SK-N-SH (cell line): ENCODE results near the gene CAPG.

Experiments
- FOXM1 ChIP-seq: IDR thresholded peaks from 2 replicates; pipeline ENCODE4 v1.4.0; 2012; ENCODE audit warnings: low read depth, mild to moderate bottlenecking
- RAD21 ChIP-seq: IDR thresholded peaks from 2 replicates; pipeline ENCODE4 v1.6.1; 2012; ENCODE audit warnings: mild to moderate bottlenecking, low read length
- RFX5 ChIP-seq: IDR thresholded peaks from 2 replicates; pipeline ENCODE4 v1.6.1; 2012; ENCODE audit warnings: mild to moderate bottlenecking, improper control_type of control experiment, low read length
- YY1 ChIP-seq: IDR thresholded peaks from 2 replicates; pipeline ENCODE4 v1.4.0; 2012; ENCODE audit warnings: low read depth, mild to moderate bottlenecking
- TF ChIP-seq, protein P1 (sequence below): fragments of 200-600 bp; sonication (generic); IDR thresholded peaks from 2 replicates; pipeline ENCODE4 v1.6.1; 2017; ENCODE audit warnings: antibody characterized with exemption, mild to moderate bottlenecking, moderate library complexity
- TF ChIP-seq, protein P2 (sequence below): fragments of 150-350 bp; IDR thresholded peaks from 2 replicates; pipeline ENCODE4 v1.6.1; 2017; ENCODE audit warnings: antibody characterized with exemption, low read length, low read depth, borderline replicate concordance
- TF ChIP-seq, protein P3 (sequence below): IDR thresholded peaks from 2 replicates; pipeline ENCODE4 v1.6.1; 2012; ENCODE audit warnings: mild to moderate bottlenecking, low read depth, low read length, moderate library complexity
- TF ChIP-seq, protein P4 (sequence below): IDR thresholded peaks from 2 replicates; pipeline ENCODE4 v1.4.0; 2012; ENCODE audit warnings: low read depth

DNA sequence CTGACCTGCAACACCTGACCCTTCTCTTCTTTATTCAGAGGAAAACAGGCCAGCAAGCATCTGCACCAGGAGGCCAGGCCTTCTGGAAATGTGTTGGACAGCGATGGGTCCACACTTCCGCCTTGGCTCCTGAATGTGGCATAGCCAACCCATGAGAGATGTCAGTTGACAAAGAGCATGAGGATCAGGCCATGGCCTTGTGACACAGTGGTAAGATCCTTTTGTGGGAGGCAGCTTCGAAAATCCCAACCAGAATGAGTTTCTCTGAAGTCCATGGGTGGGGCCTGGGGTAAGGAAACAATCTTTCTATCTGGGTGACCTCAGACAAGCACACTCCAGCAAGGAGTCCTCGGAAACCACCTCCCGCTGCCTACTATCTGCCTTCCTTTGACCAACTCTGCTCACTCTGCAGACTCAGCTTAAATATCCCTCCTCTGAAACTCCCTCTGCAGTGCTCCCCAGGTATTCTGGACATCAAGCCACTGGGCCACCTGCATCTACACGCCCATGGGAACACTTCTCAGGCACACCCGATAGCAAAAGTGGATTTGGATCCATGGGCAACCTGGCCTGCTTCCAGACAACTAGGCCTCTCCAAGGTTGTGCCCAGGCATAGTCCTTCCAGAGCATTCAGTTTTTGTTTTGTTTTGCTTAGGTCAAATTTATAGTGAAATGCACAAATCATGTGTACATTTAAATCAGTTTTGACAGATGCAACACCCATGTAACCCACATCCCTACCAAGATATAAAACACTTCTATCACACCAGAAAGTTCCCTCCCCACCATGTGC lies 4.8 kb upstream of the CAPG start:
- TF ChIP-seq, protein P1, sequence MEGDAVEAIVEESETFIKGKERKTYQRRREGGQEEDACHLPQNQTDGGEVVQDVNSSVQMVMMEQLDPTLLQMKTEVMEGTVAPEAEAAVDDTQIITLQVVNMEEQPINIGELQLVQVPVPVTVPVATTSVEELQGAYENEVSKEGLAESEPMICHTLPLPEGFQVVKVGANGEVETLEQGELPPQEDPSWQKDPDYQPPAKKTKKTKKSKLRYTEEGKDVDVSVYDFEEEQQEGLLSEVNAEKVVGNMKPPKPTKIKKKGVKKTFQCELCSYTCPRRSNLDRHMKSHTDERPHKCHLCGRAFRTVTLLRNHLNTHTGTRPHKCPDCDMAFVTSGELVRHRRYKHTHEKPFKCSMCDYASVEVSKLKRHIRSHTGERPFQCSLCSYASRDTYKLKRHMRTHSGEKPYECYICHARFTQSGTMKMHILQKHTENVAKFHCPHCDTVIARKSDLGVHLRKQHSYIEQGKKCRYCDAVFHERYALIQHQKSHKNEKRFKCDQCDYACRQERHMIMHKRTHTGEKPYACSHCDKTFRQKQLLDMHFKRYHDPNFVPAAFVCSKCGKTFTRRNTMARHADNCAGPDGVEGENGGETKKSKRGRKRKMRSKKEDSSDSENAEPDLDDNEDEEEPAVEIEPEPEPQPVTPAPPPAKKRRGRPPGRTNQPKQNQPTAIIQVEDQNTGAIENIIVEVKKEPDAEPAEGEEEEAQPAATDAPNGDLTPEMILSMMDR, result no peak
- TF ChIP-seq, protein P2, sequence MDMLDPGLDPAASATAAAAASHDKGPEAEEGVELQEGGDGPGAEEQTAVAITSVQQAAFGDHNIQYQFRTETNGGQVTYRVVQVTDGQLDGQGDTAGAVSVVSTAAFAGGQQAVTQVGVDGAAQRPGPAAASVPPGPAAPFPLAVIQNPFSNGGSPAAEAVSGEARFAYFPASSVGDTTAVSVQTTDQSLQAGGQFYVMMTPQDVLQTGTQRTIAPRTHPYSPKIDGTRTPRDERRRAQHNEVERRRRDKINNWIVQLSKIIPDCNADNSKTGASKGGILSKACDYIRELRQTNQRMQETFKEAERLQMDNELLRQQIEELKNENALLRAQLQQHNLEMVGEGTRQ, result no peak
- no peak for TF ChIP-seq YY1
- no peak for TF ChIP-seq FOXM1
- TF ChIP-seq RAD21, result no peak
- TF ChIP-seq RFX5, result no peak
- TF ChIP-seq, protein P3, sequence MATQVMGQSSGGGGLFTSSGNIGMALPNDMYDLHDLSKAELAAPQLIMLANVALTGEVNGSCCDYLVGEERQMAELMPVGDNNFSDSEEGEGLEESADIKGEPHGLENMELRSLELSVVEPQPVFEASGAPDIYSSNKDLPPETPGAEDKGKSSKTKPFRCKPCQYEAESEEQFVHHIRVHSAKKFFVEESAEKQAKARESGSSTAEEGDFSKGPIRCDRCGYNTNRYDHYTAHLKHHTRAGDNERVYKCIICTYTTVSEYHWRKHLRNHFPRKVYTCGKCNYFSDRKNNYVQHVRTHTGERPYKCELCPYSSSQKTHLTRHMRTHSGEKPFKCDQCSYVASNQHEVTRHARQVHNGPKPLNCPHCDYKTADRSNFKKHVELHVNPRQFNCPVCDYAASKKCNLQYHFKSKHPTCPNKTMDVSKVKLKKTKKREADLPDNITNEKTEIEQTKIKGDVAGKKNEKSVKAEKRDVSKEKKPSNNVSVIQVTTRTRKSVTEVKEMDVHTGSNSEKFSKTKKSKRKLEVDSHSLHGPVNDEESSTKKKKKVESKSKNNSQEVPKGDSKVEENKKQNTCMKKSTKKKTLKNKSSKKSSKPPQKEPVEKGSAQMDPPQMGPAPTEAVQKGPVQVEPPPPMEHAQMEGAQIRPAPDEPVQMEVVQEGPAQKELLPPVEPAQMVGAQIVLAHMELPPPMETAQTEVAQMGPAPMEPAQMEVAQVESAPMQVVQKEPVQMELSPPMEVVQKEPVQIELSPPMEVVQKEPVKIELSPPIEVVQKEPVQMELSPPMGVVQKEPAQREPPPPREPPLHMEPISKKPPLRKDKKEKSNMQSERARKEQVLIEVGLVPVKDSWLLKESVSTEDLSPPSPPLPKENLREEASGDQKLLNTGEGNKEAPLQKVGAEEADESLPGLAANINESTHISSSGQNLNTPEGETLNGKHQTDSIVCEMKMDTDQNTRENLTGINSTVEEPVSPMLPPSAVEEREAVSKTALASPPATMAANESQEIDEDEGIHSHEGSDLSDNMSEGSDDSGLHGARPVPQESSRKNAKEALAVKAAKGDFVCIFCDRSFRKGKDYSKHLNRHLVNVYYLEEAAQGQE, result no peak
- TF ChIP-seq, protein P4, sequence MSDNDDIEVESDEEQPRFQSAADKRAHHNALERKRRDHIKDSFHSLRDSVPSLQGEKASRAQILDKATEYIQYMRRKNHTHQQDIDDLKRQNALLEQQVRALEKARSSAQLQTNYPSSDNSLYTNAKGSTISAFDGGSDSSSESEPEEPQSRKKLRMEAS, result no peak
